Urothelium cell line (cell line): ENCODE data around the gene ATF6.
"Not testable (repeated sequence)": the region's sequence is repeated elsewhere in the genome, so short reads cannot be mapped to it uniquely, and the experiment has no call there.

Experiments
- DNase-seq: peaks from one replicate; pipeline ENCODE4 v3.0.0; 2011; ENCODE audit warnings: low spot score, mixed read lengths
- FAIRE-seq: peaks from 2 replicates; lab custom pipeline; 2011; peaks lifted over from hg19 to GRCh38; lab: Jason Lieb, UNC

ATF6 gene

DNA sequence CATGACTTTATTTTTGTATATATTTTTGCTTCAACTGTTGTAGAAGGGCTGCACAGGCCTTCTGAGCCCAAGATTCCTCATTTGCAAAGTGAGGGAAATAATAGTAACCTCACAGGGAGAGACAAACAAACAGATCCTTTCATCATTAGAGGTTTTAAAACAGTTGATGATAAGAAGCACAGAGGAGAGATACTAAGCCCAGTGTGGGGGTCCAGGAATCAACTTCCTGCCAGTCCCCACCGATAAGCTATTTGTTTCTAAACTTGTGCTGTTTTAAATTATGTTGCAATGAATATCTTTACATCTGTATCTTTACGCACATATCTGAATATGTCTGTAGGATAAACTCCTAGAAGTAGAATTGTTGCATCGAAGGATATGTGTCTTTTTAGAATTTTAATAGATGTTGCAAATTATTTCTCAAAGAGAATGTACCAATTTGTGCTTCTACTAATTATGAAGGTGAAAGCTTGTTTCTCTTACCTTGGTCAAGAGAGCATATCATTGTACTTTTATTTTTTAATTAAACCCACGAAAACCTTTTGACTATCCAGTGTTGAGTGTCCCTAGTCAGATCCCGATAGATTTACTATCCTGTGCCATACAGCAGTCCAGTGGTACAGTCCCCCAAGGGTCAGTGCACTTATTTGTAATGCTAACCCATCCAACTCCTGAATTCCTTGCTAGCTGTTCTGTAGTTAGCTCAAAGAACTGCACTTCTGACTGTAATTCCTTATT lies 34.0 kb upstream of the ATF6 start:
- FAIRE-seq (no peak), DNase-seq (no peak)

DNA sequence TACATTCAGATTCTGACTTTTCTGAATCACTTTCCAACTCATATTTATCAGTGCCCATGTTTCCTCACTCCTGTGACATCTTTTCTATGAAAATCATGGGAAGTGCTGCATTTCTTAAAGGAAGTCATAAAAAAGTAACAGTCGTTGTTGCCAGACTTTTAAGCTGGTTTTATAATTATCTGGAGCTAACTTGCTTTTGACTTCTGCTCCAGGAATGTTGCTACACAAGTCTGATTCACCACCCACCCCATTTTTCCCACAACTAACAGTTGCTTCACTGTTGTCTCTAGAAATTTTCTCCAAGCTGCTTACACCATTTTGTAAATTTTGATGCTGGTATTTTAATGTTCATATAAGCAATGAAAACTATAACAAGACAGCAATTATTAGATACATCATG lies 32.6 kb upstream of the ATF6 start:
- FAIRE-seq (no peak), DNase-seq (peak; percentile 12)

DNA sequence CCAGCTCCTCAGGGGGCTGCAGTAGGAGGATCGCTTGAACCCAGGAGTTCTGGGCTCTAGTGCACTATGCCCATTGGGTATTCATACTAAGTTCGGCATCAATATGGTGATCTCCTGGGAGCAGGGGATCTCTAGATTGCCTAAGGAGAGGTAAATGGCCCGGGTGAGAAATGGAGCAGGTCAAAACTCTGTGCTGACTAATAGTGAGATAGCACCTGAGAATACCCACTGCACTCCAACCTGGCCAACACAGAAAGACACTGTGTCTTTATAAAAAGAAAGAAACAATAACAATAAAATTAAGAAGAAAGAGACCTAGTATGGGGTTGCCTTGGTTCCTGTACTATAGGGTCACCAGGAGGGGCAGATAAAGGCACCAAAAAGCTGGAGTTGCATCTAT lies 30.3 kb upstream of the ATF6 start:
- FAIRE-seq (no peak), DNase-seq (no peak)

DNA sequence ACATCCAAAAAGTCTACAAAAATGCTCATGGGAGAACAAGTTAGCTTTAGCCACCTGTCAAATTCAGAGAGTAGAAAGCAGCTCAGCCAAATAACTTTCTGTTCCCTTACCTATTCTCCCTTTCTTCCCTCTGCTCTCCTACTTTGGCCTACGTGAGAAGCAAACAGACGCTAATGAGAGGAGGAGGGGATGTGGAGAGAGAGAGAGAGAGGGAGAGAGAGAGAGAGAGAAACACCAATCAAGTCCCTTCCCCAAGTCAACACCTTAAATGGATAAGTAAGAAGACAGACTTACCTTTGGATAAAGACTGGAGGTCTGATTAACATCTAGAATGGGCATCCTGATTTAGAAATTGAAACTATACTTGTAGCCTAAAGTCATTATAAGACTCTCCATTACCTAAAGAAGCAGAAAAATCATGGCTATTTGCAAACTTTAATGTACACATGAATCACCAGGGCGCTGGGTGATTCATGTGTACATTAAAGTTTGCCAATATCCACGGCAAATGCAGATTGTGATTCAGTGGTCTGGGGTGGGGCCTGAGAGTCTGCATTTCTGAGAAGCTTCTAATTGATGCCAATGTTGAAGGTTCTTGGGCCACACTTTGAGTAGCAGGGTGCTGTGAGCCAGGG lies 29.7 kb upstream of the ATF6 start:
- DNase-seq = no peak
- no peak for FAIRE-seq

DNA sequence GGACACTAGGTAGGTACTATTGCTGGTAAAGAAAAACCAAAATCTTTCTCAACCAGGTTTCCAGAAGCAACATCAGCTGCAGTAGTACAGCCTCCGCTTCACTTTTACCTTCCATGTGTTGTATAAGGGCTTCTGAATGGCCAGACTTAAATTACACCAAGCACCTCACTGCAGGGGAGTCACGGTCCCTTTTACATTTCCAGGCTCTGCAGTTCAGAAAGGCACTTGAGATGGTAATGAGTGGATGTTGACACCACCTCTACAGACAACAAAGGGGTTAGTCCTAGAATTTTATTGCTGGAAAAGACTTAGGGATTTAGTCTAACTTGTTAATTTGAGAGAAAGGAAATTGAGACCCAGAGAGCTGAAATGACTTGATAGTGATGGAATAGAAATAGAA lies 28.5 kb upstream of the ATF6 start:
- DNase-seq (no peak), FAIRE-seq (no peak)

DNA sequence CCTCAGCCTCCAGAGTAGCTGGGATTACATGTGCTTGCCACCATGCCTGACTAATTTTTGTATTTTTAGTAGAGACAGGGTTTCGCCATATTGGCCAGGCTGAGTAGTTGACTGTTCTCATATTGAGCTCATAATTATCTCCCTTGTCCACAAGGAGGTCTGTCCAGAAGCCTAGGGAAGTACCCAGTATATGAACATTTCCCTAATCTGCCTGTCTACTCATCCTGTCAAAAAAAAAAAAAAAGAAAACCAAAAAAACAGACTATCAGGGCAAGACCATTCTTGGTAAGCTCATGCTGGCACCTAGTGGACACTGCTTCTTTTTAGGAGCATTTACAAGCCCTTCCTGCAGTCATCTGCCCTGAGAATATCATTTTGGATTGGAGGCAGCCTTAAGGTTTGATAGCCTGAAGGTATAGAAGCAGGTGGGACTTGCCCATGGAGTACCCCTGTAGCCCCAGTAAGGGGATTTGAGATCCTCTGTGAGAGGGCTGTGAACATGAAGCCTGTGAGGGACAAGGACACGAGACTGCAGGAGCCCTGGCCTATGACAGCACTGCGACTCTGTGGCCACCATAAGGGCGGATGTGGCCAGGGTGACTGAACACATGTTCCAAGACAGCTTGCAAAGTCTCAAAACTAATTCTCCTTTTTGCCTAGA lies 27.4 kb upstream of the ATF6 start:
- no peak for FAIRE-seq
- peak; percentile 63 for DNase-seq

DNA sequence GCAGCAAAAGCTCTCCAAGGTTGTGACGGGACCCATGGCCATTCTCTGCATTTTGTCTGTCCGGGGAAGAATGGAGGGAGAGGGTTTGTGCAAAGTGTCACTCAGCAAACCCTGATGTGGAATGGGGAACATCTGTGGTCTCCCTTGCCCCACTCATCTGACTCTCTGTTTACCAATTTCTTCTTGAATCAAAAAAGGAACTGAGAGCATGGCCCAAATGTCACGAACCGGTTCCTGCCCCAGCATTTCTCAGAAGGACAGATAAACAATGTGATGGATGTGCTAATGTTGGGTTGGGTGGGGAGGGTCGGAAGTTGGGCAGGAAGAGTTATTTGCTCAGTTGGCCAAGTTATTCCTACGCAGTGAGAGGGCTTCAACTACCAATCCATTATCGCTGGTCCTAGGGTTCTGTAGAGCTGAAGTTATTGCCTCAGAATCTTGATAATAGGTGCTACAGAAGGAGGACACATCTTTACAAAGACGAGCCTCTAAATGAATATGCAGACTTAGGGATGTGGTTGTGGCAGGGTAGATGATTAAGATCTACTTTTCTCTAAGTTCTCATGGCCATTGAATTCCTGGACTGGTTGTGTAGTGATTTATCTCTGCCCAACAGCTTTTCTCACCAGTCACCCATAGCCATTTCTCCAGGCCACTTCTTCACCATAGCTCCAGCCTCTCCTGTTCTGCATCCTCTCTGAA lies 26.1 kb upstream of the ATF6 start:
- DNase-seq (no peak), FAIRE-seq (no peak)

DNA sequence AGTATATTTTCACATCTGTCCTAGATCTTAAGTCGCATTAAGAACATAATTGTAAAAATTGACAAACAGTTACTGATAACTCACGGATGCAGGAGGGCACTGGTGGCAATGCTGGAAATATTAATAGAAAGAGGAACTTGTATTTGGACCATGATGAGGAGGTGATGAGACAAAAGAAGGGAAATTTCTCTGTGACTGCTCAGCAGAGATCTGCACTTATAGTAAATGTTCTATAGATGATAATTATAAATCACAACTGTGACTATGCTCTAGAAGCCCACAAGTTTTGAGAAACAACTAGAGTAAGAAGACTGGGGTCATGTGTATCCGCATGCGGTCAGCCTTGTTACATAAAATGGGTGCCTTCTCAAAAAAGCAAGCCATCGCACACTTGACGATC lies 25.2 kb upstream of the ATF6 start:
- no peak for DNase-seq
- no peak for FAIRE-seq

DNA sequence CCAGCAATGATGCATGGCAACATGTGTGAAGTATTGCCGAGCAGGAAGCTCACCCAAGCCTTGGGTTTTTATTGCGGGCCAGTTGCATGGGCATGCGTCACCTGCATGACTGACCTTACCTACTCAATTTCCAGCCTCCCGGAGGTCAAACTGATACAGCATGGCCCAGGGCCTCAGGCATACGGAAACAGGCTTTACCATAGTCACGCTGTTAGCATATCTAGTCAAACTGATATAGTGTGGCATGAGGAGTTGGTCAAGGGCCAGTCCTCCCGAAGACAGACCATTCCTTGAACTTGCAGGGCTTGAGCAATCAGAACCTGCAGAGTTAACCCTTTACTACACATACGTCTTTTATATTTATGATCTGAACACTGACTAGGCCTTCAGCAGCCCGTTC lies 22.9 kb upstream of the ATF6 start:
- no peak for FAIRE-seq
- DNase-seq = no peak

DNA sequence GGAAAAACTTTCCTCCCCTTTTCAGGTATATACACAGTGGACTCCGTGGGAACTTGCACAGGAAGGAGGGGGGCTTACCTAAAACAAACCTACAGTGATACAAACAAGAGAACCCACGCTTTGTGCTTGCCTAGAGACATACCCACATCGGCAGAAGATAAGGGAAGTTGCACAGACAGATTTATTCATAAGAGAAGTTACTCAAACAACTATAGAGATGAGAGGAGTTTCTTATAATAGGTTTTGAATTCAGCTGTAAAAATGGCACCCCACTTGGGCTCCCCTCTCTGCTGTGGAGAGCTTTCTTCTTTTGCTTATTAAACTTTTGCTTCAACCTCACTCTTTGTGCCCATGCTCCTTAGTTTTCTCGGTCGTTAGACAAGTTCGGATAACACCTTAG lies 18.3 kb upstream of the ATF6 start:
- DNase-seq (no peak), FAIRE-seq (no peak)

DNA sequence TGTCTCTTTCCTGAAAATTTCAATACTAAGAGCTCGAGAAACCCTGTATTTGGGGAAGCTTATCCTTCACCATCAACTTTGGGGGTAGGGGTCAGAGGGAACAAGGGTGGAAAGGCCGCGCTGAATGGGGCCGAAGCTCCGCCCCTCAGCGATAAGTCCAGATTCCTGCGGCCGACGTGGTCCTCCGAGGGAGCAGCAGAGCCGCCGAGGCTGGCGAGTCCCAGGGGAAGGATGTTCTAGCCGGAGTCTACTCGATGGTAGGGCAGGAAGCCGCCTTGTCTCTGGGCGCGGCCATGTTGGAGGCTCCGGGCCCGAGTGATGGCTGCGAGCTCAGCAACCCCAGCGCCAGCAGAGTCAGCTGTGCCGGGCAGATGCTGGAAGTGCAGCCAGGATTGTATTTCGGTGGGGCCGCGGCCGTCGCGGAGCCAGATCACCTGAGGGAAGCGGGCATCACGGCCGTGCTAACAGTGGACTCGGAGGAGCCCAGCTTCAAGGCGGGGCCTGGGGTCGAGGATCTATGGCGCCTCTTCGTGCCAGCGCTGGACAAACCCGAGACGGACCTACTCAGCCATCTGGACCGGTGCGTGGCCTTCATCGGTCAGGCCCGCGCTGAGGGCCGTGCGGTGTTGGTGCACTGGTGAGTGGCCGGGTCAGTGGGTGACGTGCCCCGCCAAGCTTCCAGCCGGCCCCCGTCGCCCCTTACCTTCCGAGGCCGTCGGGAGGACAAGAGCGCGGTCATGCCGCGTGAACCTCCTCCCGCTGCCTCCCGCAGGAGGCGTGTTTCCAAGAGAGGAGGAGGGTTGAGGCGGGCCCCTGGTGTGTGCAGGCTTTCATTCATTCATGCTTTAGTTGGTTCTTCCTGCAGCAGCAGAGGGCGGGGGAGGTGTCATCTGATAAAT lies 16.4 kb upstream of the ATF6 start, which contains the start of gene DUSP12:
Gene DUSP12 (plus strand): TSS at position 278 of the 899 bp plus-strand sequence. CDS start 16 bp downstream, at position 294.
- FAIRE-seq = no peak
- DNase-seq = peak; percentile 96

DNA sequence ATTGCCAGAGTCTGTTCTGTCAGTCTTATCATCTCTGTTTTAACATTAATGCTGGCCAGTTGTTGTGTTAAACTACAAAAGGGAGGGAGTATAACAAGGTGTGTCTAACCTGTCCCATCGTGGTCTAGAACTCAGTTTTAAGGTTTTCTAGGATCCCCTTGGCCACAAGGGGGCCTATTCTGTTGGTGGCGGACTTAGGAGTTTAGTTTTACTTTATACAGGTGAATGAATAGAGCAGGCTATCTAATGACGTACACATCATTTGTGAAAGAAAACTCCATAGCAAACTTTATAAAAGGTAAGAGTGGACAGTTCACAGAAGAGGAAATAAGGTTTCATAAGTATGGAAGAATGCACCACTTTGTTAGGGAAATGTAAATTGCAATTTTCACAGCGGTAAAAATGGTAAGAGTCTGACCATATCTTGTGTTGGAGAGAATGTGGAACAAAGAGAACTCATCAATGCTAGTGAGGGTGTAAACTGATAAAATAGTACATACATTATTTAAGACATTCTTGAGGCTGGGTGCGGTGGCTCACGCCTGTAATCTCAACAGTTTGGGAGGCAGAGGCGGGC lies 2.5 kb upstream of the ATF6 start:
- DNase-seq (peak; percentile 39), FAIRE-seq (no peak)

DNA sequence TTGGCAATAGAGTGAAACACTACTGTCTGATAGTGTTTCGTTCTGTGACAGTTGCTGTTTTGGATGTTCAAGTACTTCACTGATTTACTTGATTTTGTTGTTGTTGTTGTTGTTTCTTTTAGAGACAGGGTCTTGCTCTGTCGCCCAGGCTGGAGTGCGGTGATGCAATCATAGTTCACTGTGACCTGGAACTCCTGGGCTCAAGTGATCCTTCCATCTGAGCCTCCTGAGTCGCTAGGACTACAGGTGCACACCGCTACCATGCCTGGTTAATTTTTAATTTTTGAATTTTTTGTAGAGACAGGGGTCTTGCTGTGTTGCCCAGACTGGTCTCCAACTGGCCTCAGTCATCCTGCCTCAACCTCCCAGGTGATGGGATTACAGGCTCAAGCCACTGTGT lies 2.3 kb downstream of the ATF6 start:
- FAIRE-seq = no peak
- DNase-seq = no peak

DNA sequence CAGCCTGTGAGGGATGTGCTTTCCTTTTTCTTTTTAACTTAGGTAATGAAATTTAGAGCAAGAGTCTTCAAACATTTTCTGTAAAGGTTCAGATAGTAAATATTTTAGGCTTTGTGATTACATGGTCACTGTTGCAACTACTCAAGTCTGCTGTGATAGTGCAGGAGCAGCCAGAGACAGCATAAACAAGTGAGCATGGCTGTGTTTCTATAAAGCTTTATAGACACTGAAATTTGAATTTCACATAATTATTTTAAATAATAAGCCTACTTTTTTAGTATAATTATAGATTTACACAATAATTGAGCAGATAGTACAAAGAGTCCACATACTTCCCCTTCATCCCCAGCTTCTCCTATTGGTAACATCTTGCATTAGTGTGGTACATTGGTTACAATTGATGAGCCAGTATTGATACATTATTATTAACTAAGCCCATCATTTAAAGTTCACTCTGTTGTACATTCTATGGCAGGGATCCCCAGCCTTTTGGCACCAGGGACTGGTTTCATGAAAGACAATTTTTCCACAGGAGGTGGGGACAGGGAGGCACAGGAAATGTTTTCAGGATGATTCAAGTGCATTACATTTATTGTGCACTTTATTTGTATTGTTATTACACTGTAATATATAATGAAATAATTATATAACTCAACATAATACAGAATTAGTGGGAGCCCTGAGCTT lies 3.0 kb downstream of the ATF6 start:
- FAIRE-seq (no peak), DNase-seq (no peak)

DNA sequence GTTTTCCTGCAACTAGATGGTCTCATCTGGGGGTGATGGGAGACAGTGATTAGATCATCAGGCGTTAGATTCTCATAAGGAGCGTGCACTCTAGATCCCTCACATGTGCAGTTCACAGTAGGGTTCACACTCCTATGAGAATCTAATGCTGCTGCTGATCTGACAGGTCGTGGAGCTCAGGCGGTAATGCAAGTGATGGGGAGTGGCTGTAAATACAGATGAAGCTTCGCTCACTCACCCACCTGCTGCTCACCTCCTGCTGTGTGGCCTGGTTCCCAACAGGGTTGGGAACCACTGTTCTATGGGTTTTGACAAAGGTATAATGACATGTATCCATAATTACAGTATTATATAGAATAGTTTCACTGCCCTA lies 3.5 kb downstream of the ATF6 start:
- DNase-seq, FAIRE-seq: not testable (repeated sequence)

DNA sequence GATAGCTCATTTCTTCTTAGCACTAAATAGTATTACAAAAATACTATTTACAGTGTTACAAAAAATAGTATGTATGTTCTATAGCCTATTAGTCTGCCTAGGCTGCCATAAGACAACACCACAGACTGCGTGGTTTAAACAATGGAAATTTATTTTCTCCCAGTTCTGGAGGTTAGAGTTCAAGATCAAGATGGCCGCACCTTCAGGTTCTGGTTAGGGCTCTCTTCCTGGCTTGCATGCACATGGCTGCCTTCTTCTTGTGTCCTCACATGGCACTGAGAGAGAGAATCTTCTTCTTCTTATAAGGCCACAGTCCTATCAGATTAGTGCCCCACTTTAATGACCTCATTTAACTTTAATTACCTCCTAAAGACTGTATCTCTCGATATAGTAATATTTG lies 4.1 kb downstream of the ATF6 start:
- DNase-seq (no peak), FAIRE-seq (no peak)

DNA sequence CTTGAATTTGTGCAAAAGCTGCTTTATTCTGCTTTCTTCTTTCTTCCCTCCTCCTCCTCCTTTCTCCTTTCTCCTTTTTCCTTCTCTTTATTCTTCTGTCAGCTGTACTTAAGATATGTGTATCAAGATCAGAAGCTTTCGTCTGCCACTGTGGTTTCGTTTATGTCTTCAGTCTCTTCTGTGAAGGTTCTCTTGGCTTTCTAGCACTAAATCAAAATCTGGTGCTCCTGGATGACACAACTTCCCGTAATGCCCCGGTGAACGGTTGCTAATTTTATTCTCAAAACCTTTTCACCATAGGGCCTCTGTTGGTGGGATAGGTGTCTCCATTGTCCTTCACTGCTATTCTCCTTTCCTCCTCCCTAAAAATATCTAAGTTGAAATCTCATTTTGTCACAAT lies 5.0 kb downstream of the ATF6 start:
- FAIRE-seq (no peak), DNase-seq (no peak)

DNA sequence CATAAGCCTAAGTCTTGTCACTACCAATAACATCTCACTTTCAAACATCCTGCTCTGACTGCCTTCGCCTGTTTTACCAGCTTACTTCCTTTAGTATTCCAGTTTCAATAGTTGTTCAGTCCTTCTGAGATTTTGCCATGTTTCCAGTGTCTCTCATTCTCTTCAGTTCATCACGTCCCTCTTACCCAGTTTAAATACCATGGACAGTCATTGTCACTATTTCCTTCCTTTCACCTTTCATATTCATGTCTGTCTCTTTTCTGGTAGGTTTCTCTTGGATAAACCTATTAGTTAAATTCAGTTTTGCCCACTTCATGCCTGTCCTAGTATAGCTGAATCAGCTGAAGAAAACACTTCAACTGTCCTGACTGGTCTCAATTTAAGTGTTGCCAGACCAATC lies 5.9 kb downstream of the ATF6 start:
- no peak for DNase-seq
- no peak for FAIRE-seq

DNA sequence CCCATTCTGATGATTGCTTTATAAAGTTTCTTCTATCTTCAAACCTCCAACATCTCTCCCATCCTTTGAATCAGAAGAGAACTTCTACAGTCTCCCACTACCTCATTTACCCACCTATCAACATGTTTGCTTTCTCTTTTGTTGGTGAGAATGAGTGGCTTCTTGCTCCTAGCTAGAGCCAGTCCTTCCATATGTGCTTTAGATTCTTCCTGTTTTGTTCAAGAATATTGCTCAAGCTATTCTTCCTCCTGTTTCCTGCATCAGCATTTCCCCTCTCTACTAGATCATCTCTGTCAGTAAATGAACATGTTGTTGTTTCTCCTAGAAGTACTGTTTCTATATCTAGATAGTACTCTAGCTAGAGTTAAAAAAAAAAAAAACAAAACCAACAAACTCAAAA lies 6.3 kb downstream of the ATF6 start:
- no peak for DNase-seq

DNA sequence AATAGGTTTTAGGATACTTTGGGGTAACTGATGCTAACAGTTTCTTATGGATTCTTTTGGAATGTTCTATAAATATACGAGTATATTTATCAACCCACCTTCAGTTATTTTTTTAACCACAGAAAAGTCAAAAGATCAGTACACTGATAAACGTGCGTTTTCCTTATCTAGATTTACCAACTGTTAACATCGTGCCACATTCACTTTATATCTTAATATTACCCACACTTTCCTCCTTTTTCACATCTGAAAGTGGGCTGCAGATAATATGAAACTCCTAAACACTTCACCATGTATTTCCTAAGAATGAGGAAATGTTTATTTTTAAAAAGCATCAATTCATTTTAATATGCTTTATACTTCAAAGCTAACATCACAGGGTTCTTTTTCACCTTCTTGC lies 7.7 kb downstream of the ATF6 start:
- no peak for DNase-seq
- no peak for FAIRE-seq

More for the DNA sequence above, 6.3 kb downstream of the ATF6 start:
- FAIRE-seq = no peak
